Right lobe of liver (tissue), 6 donors: ENCODE measurements around the gene ERBB4. TPM values are rescaled to one million over a fixed set of nuclear protein-coding genes. Genes with fewer than 3 reads are reported as not detected.

Experiments used
- ATAC-seq, 4 donors: fragments of 200-7000 bp; cut with Tn5 transposase; one replicate each; pipeline ENCODE4 v1.9.1; 2020; ENCODE audit warnings: mild to moderate bottlenecking in 4 of 4, moderate library complexity in 4 of 4
- DNase-seq, 3 donors: peaks; one replicate each; pipeline ENCODE4 v3.0.0-alpha.2; 2020
- H3K27ac ChIP-seq, 3 donors: fragments of 200-600 bp; one replicate each; pipeline ENCODE4 v1.8.0; 2022
- H3K27me3 ChIP-seq, 2 donors: fragments of 200-600 bp; one replicate each; pipeline ENCODE4 v1.8.0; 2022
- H3K36me3 ChIP-seq, 4 donors: fragments of 200-600 bp; sonication (generic) in 1 of 4; one replicate each; pipeline versions ENCODE4 v1.5.1 to v1.8.0; 2017 to 2022; ENCODE audit warnings: control low read depth in 1 of 4
- H3K4me1 ChIP-seq, 4 donors: fragments of 200-600 bp; sonication (generic) in 1 of 4; one replicate each; pipeline versions ENCODE4 v1.5.1 to v1.8.0; 2017 to 2022; ENCODE audit warnings: control low read depth in 1 of 4
- H3K4me3 ChIP-seq, 3 donors: fragments of 200-600 bp; one replicate each; pipeline ENCODE4 v1.8.0; 2022
- H3K9me3 ChIP-seq, 4 donors: fragments of 200-600 bp; sonication (generic) in 1 of 4; one replicate each; pipeline versions ENCODE4 v1.5.1 to v1.8.0; 2017 to 2022; ENCODE audit warnings: control low read depth in 1 of 4
- POLR2A ChIP-seq: fragments of 450-650 bp; IDR thresholded peaks from one replicate; pipeline ENCODE4 v1.6.1; 2017; ENCODE audit warnings: antibody characterized with exemption, mild to moderate bottlenecking
- WGBS: methylation state at CpG from one replicate; pipeline ENCODE4 v1.1.6; 2018; ENCODE audit warnings: low coverage, low lambda C conversion rate; ENCODE audit not compliant: insufficient coverage; ENCODE audit errors: missing lambda C conversion rate; 5-methylcytosine and 5-hydroxymethylcytosine counted together
- intact Hi-C, 2 donors: fragments of 100-400 bp; cut with DNase I; formaldehyde crosslinking; loops; one replicate each; pipeline versions ENCODE4 v1.11.2 to v1.14.1; 2022
- total RNA-seq, 6 experiments: library from RNA; depleted of rRNA in 2 of 6; stranded (reverse); fragments of >200 nt in 2 of 6; fragmentation: NEBNext Ultra II Directional in 3 of 6; extraction: Animal tissue kit (Norgen Biotek cat#: 25700) in 3 of 6; gene quantifications; one replicate each; pipeline versions ENCODE4 v1.1.0 to v1.2.4, GENCODE V29; 2016 to 2023
- TF ChIP-seq, protein P1 (sequence below), 4 donors: fragments of 200-600 bp in 3 of 4; fragments of 450-650 bp in 1 of 4; IDR thresholded peaks; one replicate each; pipeline versions ENCODE4 v1.5.1 to v1.8.0; 2016 to 2022; ENCODE audit warnings: antibody characterized with exemption in 4 of 4, mild to moderate bottlenecking in 2 of 4
- donor health status: DM: no; HTN: yes; CAD: no.
- donor health status: DM: no; HTN: no; CAD: no.
- donor health status: DM: no; HTN: no; CAD: no.
- donor health status: DM: no; HTN: yes; CAD: no.
- donor health status: DM: no; HTN: yes; CAD: no.

ERBB4 gene
- total RNA-seq, 6 experiments from 2014 or later = 0.02 to 0.59 (median 0.08) TPM; not detected in 2

DNA sequence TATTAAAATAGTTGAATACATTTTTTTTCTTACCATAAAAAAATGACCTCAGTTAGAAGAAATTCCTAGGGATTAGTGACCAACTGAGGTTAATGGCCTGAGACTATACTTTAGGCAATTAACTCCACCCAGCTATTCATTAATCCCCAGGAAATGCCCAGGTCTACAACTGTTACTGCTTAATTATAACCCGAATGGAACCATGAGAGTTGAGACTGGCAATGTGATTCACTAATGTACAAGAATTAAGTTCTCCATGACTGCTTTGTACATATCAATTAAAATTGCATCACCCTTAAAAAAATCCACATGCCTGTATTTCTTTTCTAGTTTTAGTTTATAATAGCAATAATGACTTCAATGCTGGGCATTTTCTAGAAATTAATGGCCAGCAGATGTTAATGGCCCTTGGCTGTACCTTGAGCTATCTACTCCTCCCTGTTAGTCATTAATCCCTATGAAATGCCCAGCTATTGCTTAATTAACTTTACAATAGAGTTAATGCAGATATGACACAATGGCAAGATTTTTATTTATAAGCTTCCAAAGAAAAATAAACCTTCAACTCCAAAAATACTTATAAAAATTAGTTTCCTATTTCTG is 44.1 kb downstream of the ERBB4 start:
- Histone ChIP-seq H3K36me3 (no peaks in the 10 kb centered on the region), H3K4me1 (no peaks in the 10 kb centered on the region), H3K4me3 (no peak overlapping the region), H3K27me3 (no peaks in the 10 kb centered on the region), H3K9me3 (no peaks in the 10 kb centered on the region), H3K27ac (no peak overlapping the region)
- TF ChIP-seq POLR2A = no peak
- TF ChIP-seq, protein P1, sequence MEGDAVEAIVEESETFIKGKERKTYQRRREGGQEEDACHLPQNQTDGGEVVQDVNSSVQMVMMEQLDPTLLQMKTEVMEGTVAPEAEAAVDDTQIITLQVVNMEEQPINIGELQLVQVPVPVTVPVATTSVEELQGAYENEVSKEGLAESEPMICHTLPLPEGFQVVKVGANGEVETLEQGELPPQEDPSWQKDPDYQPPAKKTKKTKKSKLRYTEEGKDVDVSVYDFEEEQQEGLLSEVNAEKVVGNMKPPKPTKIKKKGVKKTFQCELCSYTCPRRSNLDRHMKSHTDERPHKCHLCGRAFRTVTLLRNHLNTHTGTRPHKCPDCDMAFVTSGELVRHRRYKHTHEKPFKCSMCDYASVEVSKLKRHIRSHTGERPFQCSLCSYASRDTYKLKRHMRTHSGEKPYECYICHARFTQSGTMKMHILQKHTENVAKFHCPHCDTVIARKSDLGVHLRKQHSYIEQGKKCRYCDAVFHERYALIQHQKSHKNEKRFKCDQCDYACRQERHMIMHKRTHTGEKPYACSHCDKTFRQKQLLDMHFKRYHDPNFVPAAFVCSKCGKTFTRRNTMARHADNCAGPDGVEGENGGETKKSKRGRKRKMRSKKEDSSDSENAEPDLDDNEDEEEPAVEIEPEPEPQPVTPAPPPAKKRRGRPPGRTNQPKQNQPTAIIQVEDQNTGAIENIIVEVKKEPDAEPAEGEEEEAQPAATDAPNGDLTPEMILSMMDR (IDR thresholded peaks at IDR 0.05) = no peak
- intact Hi-C loops = no loop called here
- DNase-seq (no peak), ATAC-seq (no peak)
- WGBS = 78% methylated on average over 1 of the region's 1 CpG

DNA sequence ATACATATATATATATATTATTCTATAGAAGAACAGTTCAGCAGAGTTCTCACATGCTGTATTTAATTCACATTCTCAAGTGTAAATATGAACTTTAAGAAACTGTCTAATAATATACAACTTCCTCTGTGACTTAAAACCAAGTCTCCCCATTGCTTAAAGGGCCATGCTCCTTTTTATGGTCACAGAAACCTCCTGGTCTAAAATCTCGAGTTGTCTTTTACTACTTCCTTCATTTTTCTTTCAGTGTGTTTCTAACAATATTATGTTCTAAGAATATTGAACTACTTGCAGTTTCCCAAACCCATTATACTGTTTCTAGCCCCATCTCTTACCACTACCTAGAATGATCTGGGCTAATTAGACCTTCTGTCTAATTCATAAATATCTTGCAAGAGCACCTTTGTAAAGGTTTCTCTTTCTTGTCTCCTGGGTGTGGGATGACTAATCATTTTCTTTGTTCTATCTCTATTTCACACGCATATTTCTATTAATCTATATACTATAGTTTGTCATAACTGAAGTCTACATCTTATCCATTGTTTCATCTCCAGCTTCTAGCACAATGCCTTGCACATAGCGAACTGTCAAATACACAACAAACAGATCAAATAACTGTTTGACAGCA is 48.8 kb downstream of the ERBB4 start:
- intact Hi-C loops = no loop called here
- no peaks in the 10 kb centered on the region for H3K4me1 ChIP-seq
- ATAC-seq (no peak), DNase-seq (no peak)
- H3K4me3 ChIP-seq = no peak overlapping the region
- no peak for TF ChIP-seq POLR2A
- TF ChIP-seq, protein P1 (IDR thresholded peaks at IDR 0.05) = no peak
- no peaks in the 10 kb centered on the region for H3K36me3 ChIP-seq
- H3K27me3 ChIP-seq = no peaks in the 10 kb centered on the region
- WGBS = 43% methylated on average over 3 of the region's 3 CpGs
- H3K27ac ChIP-seq = no peak overlapping the region
- no peaks in the 10 kb centered on the region for H3K9me3 ChIP-seq

DNA sequence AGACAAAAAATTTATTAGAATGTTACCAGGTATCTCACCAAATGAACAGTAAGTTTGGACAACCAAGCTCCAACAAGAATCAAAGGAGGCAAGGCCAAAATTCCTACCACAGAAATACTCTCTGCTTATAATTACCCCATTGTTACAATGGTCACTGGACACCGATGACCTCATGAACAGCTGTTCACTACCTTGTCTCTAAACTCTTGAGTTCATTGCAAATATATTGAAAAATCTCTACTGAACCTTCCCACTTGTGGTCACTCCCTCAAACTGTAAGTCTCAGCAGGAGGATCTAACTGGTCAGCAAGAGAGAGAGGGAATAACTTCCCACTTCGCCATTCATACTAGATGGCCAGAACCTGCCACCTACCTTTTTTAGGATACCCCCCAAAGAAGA is 50.0 kb downstream of the ERBB4 start:
- no peaks in the 10 kb centered on the region for H3K27me3 ChIP-seq
- H3K4me3 ChIP-seq = no peak overlapping the region
- ATAC-seq = no peak
- intact Hi-C loops = no loop called here
- DNase-seq = no peak
- H3K9me3 ChIP-seq = no peaks in the 10 kb centered on the region
- no peaks in the 10 kb centered on the region for H3K4me1 ChIP-seq
- no peaks in the 10 kb centered on the region for H3K36me3 ChIP-seq
- WGBS = 67% methylated on average over 2 of the region's 2 CpGs
- H3K27ac ChIP-seq = no peak overlapping the region
- TF ChIP-seq, protein P1 (IDR thresholded peaks at IDR 0.05) = no peak
- no peak for TF ChIP-seq POLR2A

DNA sequence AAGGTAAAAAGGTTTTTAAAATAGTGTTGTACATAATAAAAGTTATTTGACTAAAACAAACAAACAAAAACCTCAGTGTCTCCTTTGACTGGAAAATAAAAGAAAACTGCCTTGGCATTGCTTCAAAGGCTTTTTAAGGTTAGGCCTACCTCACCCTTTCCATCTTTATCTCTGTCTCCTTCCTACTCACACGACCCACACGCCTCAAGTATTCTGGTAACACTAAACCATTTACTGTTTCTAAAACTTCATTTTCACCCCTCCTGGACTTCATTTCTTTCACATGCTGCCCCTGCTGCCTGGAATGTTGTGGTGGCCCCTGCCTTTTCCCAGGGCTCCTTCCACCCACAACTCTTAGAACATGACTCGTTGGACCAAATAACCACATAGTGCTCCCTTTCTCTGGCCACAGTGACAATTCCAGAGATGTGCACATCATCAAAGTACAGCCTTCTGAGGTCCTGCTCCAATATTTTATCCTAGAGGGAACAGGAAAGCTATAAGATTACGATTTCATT is 54.0 kb downstream of the ERBB4 start:
- Histone ChIP-seq H3K4me3 (no peak overlapping the region), H3K27me3 (no peaks in the 10 kb centered on the region), H3K36me3 (no peaks in the 10 kb centered on the region), H3K9me3 (no peaks in the 10 kb centered on the region), H3K4me1 (no peaks in the 10 kb centered on the region), H3K27ac (no peak overlapping the region)
- WGBS = 35% methylated on average over 4 of the region's 4 CpGs
- DNase-seq = no peak
- intact Hi-C loops = no loop called here
- TF ChIP-seq POLR2A = no peak
- TF ChIP-seq, protein P1 (IDR thresholded peaks at IDR 0.05) = no peak
- ATAC-seq = no peak
